ENCODE measurements around the gene NSFL1C. TPM values are rescaled to one million over a fixed set of nuclear protein-coding genes. Genes with fewer than 3 reads are reported as not detected.
A peak's percentile ranks its signal among the peaks of the same experiment; 100 is the strongest.

Gene NSFL1C
- total RNA-seq, 1 experiment from 2014 or later = 151 TPM

- H3K4me3 ChIP-seq (ENCODE audit: low read depth in 2 of 2, low read length in 2 of 2) = no peak overlapping the region
- intact Hi-C loops (cut with micrococcal nuclease; ENCODE audit: unreplicated experiment) (no loop called here), in situ Hi-C loops (cut with HindIII; ENCODE audit: low pct_unique_long_range_greater_than_20kb, low sequenced_read_pairs) (no loop called here)
Observed at GRCh38 chr20:1417273-1417672, 49.4 kb downstream of the NSFL1C start.

GRCh38 chr20:1415667-1416468, 50.8 kb downstream of the NSFL1C start:
- ATAC-seq (peak; percentile 98), DNase-seq (ENCODE audit: low read depth, low spot score) (peak; percentile 99)
- Histone ChIP-seq H3K36me3 (ENCODE audit: control insufficient read depth, insufficient read depth, low read length) (no peaks in the 10 kb centered on the region), H3K27ac (ENCODE audit: low read length) (peak overlapping the region; percentile 100), H3K4me1 (ENCODE audit: control insufficient read depth, insufficient read depth, low read length) (peaks cover 44% of the 10 kb centered on the region), H3K9me3 (ENCODE audit: control insufficient read depth, insufficient read depth, low read depth, low read length) (peaks cover 28% of the 10 kb centered on the region; the same call in 1 of the 2 replicates), H3K4me3 (ENCODE audit: low read depth in 2 of 2, low read length in 2 of 2) (peak overlapping the region; percentile 8 to 31; a peak in 2 of 4 replicates), H3K27me3 (ENCODE audit: control insufficient read depth, insufficient read depth, low read length) (no peaks in the 10 kb centered on the region)
- intact Hi-C loops (cut with micrococcal nuclease; ENCODE audit: unreplicated experiment) = no loop called here
- no TSS peak for BruUV-seq (replicated peaks)
- CTCF ChIA-PET = no interaction called here
- POLR2A ChIA-PET = no interaction called here
- in situ Hi-C loops (cut with HindIII; ENCODE audit: low pct_unique_long_range_greater_than_20kb, low sequenced_read_pairs) = no loop called here
- TF ChIP-seq REST (IDR thresholded peaks at IDR 0.05; ENCODE audit: insufficient read depth in 1 of 2, low read depth in 2 of 2, low read length in 1 of 2) (0 out of 4 replicates have a peak, but pooled peaks of 1 of the 2 experiments have one; percentile 48), POLR2AphosphoS5 (IDR thresholded peaks at IDR 0.05; ENCODE audit: low read depth, low read length) (peak; percentile 81), SIN3A (IDR thresholded peaks at IDR 0.05; ENCODE audit: borderline replicate concordance, insufficient read depth, low read depth, low read length) (no peak), TCF7L2 (IDR thresholded peaks at IDR 0.05; ENCODE audit: low read depth, low read length) (peak; percentile 99)

More at GRCh38 chr20:1417273-1417672, 49.4 kb downstream of the NSFL1C start:
- BruUV-seq (replicated peaks) = no TSS peak
- H3K27ac ChIP-seq (ENCODE audit: low read length) = peak overlapping the region; percentile 100
- ChIA-PET POLR2A (no interaction called here), CTCF (no interaction called here)
- H3K36me3 ChIP-seq (ENCODE audit: control insufficient read depth, insufficient read depth, low read length) = no peaks in the 10 kb centered on the region
- H3K9me3 ChIP-seq (ENCODE audit: control insufficient read depth, insufficient read depth, low read depth, low read length) = peaks cover 22% of the 10 kb centered on the region; the same call in 1 of the 2 replicates
- ATAC-seq (0 out of 2 replicates have a peak, but pooled peaks have one; percentile 1), DNase-seq (ENCODE audit: low read depth, low spot score) (no peak)
- H3K4me1 ChIP-seq (ENCODE audit: control insufficient read depth, insufficient read depth, low read length) = peaks cover 44% of the 10 kb centered on the region
- TF ChIP-seq POLR2AphosphoS5 (IDR thresholded peaks at IDR 0.05; ENCODE audit: low read depth, low read length) = no peak
- TF ChIP-seq SIN3A (IDR thresholded peaks at IDR 0.05; ENCODE audit: borderline replicate concordance, insufficient read depth, low read depth, low read length) = no peak
- TF ChIP-seq CTCF (IDR thresholded peaks at IDR 0.05) = no peak
- no peak for TF ChIP-seq TCF7L2 (IDR thresholded peaks at IDR 0.05; ENCODE audit: low read depth, low read length)
- TF ChIP-seq REST (IDR thresholded peaks at IDR 0.05; ENCODE audit: insufficient read depth in 1 of 2, low read depth in 2 of 2, low read length in 1 of 2) = no peak
- no peaks in the 10 kb centered on the region for H3K27me3 ChIP-seq (ENCODE audit: control insufficient read depth, insufficient read depth, low read length)

Measured in Panc1 (cell line).